Activated CD8-positive, alpha-beta T cell treated with anti-CD3 and anti-CD28 coated beads for 36 hours (primary cell): ENCODE results near the gene ZNF10. TPM values are rescaled to one million over a fixed set of nuclear protein-coding genes. Genes with fewer than 3 reads are reported as not detected.

Source experiments
- ATAC-seq: fragments of 200-7000 bp; cut with Tn5 transposase; one replicate; pipeline ENCODE4 v1.10.0; 2021; ENCODE audit warnings: mild to moderate bottlenecking, moderate library complexity
- CTCF ChIA-PET: fragments of 350-600 bp; sonication (Branson Sonifier 250); formaldehyde crosslinking; loops from one replicate; lab custom pipeline; 2021; ENCODE audit warnings: antibody characterized with exemption; lab: Charles Lee
- POLR2A ChIA-PET: fragments of 350-600 bp; sonication (Branson Sonifier 250); formaldehyde crosslinking; loops from one replicate; lab custom pipeline; 2021; ENCODE audit warnings: antibody characterized with exemption; lab: Charles Lee
- DNase-seq: peaks from one replicate; pipeline ENCODE4 v3.0.0-alpha.2; 2020
- H3K27ac Mint-ChIP-seq: one replicate; pipeline ENCODE4 v1.8.0; 2021; ENCODE audit warnings: mild to moderate bottlenecking, mixed read lengths
- H3K27me3 Mint-ChIP-seq: one replicate; pipeline ENCODE4 v1.8.0; 2021; ENCODE audit warnings: mixed read lengths
- H3K36me3 Mint-ChIP-seq: one replicate; pipeline ENCODE4 v1.8.0; 2021; ENCODE audit warnings: low read depth, mixed read lengths
- H3K4me1 Mint-ChIP-seq: one replicate; pipeline ENCODE4 v1.8.0; 2021; ENCODE audit warnings: low read depth, mixed read lengths
- H3K4me3 Mint-ChIP-seq: one replicate; pipeline ENCODE4 v1.8.0; 2021; ENCODE audit warnings: mild to moderate bottlenecking, moderate library complexity, mixed read lengths
- H3K9me3 Mint-ChIP-seq: one replicate; pipeline ENCODE4 v1.8.0; 2021; ENCODE audit warnings: mixed read lengths
- CTCF ChIP-seq: fragments of 200-600 bp; IDR thresholded peaks from one replicate; pipeline ENCODE4 v1.8.0; 2022; ENCODE audit warnings: antibody characterized with exemption, mild to moderate bottlenecking
- intact Hi-C: fragments of 100-400 bp; cut with micrococcal nuclease; formaldehyde crosslinking; loops from one replicate; pipeline ENCODE4 v1.10.0; 2022
- total RNA-seq, 2 experiments: library from RNA; stranded (reverse); gene quantifications; one replicate each; pipeline ENCODE4 v1.2.3, GENCODE V29; 2021

ZNF10 gene
- total RNA-seq, 2 experiments from 2014 or later = 6.0 to 7.2 TPM

GRCh38 chr12:133165776-133166175 lies 35.3 kb downstream of the ZNF10 start:
- intact Hi-C loops = no loop called here
- ChIA-PET POLR2A (no interaction called here), CTCF (no interaction called here)
- Mint-ChIP-seq H3K27ac (no peak overlapping the region), H3K27me3 (no peaks in the 10 kb centered on the region), H3K9me3 (peaks cover 43% of the 10 kb centered on the region), H3K4me3 (no peak overlapping the region), H3K4me1 (no peaks in the 10 kb centered on the region), H3K36me3 (peaks cover 5% of the 10 kb centered on the region)
- ATAC-seq (no peak), DNase-seq (no peak)
- no peak for TF ChIP-seq CTCF

- Mint-ChIP-seq H3K4me3 (no peak overlapping the region), H3K36me3 (peaks cover 3% of the 10 kb centered on the region), H3K4me1 (no peaks in the 10 kb centered on the region)
Observed at GRCh38 chr12:133172491-133172890, 42.1 kb downstream of the ZNF10 start.

GRCh38 chr12:133174901-133175300 lies 44.5 kb downstream of the ZNF10 start:
- ATAC-seq (no peak), DNase-seq (no peak)
- H3K27me3 Mint-ChIP-seq = no peaks in the 10 kb centered on the region
- peaks cover 5% of the 10 kb centered on the region for H3K36me3 Mint-ChIP-seq
- H3K4me3 Mint-ChIP-seq = no peak overlapping the region
- H3K4me1 Mint-ChIP-seq = no peaks in the 10 kb centered on the region
- intact Hi-C loops = no loop called here
- POLR2A ChIA-PET = interaction anchor here (0.6 kb wide), 1 partner anchor 106 kb away, joined by 3 read pairs; no protein-coding TSS in a partner anchor
- TF ChIP-seq CTCF = no peak
- peaks cover 47% of the 10 kb centered on the region for H3K9me3 Mint-ChIP-seq
- no peak overlapping the region for H3K27ac Mint-ChIP-seq
- CTCF ChIA-PET = no interaction called here

More at GRCh38 chr12:133172491-133172890, 42.1 kb downstream of the ZNF10 start:
- no peaks in the 10 kb centered on the region for H3K27me3 Mint-ChIP-seq
- DNase-seq = no peak
- H3K27ac Mint-ChIP-seq = no peak overlapping the region
- ATAC-seq = no peak
- no peak for TF ChIP-seq CTCF
- ChIA-PET POLR2A (interaction anchor here (0.9 kb wide), 1 partner anchor 8 kb away, joined by 4 read pairs; no protein-coding TSS in a partner anchor), CTCF (no interaction called here)
- peaks cover 44% of the 10 kb centered on the region for H3K9me3 Mint-ChIP-seq
- intact Hi-C loops = no loop called here

GRCh38 chr12:133180669-133181068 lies 50.2 kb downstream of the ZNF10 start:
- ATAC-seq = no peak
- no peaks in the 10 kb centered on the region for H3K27me3 Mint-ChIP-seq
- H3K4me1 Mint-ChIP-seq = peaks cover 23% of the 10 kb centered on the region
- intact Hi-C loops = loop anchor here (1.0 kb wide), 1 partner anchor 100 kb away; the partner anchor contains the start of gene ZNF140
- H3K9me3 Mint-ChIP-seq = peaks cover 52% of the 10 kb centered on the region
- H3K27ac Mint-ChIP-seq = peak overlapping the region; percentile 41
- no peak for TF ChIP-seq CTCF
- no peak for DNase-seq
- no peak overlapping the region for H3K4me3 Mint-ChIP-seq
- peaks cover 54% of the 10 kb centered on the region for H3K36me3 Mint-ChIP-seq
- ChIA-PET POLR2A (interaction anchor here (0.6 to 1.7 kb wide), 6 partner anchors 8 to 129 kb away, joined by 3 to 7 read pairs (median 4); partner anchors contain the start of genes ZNF10 and ZNF891), CTCF (interaction anchor here (0.8 to 1.7 kb wide), 6 partner anchors 22 to 197 kb away, joined by 3 to 6 read pairs (median 3); no protein-coding TSS in a partner anchor)

- ATAC-seq (peak; percentile 97), DNase-seq (peak; percentile 95)
- peak; percentile 72 for TF ChIP-seq CTCF
- intact Hi-C loops = loop anchor here (1.0 kb wide), 1 partner anchor 101 kb away; the partner anchor contains the start of gene ZNF140
- ChIA-PET POLR2A (interaction anchor here (0.6 to 1.7 kb wide), 6 partner anchors 9 to 130 kb away, joined by 3 to 7 read pairs (median 4); partner anchors contain the start of genes ZNF10 and ZNF891), CTCF (interaction anchor here (0.7 to 1.7 kb wide), 8 partner anchors 21 to 198 kb away, joined by 3 to 6 read pairs (median 3); no protein-coding TSS in a partner anchor)
- peak within 1 kb of the TSS; percentile 96 for H3K4me3 Mint-ChIP-seq
- H3K9me3 Mint-ChIP-seq = peaks cover 49% of the 10 kb centered on the region
- H3K27me3 Mint-ChIP-seq = no peaks in the 10 kb centered on the region
- H3K4me1 Mint-ChIP-seq = peaks cover 23% of the 10 kb centered on the region
- peaks cover 61% of the 10 kb centered on the region for H3K36me3 Mint-ChIP-seq
- H3K27ac Mint-ChIP-seq = peak within 1 kb of the TSS; percentile 92
Observed at GRCh38 chr12:133181238-133181959, 51.0 kb downstream of the ZNF10 start, which contains the start of gene ZNF268. Gene ZNF268, plus strand, starts transcription at chr12:133181495. Its CDS starts 503 bp downstream, at chr12:133181998.
